ENCODE measurements around the gene DNAJA3.

Gene DNAJA3

DNA sequence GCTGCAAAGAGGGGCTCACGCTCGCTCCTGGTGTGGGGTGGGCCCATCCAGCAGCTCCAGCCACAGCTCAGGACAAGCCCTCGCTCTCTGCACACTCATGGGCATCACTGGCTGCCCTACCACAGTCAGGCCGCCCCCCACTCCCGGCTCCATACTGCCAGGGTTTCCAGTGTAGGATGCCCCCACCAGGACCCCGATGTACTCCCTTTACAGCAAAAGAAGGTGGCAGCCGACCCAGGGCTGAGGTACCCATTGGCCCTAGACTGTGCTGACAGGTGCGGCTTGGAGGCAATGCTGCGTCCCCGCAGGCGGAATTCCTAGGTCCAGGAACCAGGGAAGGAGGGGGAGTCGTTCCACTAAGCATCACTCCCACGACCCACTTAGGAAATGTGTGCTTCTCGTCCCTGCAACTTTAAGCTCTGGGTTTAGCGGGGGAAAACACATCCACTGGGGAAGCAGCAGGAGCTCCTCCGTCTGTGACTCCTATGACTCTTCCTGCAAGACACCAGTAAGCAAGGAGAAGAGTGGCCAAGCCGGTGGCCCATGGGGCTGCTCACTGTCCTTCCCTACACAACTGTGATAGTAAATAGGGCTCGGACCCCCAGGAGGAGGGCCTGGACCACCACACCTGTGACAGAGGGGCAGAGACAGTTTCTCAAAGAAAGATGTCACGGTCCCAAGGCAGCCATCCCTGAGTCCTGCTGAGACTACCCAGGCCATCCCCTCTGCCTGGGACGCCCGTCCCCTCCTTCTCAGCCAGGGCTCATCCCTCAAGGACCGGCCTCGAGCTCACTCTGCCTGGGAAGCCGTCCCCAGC is 22.3 kb upstream of the DNAJA3 start:
- no peak for DNase-seq (ENCODE audit: low read depth)
- H3K4me3 ChIP-seq (ENCODE audit: low read depth, low read length): no peak overlapping the region
- TF ChIP-seq, protein P1, sequence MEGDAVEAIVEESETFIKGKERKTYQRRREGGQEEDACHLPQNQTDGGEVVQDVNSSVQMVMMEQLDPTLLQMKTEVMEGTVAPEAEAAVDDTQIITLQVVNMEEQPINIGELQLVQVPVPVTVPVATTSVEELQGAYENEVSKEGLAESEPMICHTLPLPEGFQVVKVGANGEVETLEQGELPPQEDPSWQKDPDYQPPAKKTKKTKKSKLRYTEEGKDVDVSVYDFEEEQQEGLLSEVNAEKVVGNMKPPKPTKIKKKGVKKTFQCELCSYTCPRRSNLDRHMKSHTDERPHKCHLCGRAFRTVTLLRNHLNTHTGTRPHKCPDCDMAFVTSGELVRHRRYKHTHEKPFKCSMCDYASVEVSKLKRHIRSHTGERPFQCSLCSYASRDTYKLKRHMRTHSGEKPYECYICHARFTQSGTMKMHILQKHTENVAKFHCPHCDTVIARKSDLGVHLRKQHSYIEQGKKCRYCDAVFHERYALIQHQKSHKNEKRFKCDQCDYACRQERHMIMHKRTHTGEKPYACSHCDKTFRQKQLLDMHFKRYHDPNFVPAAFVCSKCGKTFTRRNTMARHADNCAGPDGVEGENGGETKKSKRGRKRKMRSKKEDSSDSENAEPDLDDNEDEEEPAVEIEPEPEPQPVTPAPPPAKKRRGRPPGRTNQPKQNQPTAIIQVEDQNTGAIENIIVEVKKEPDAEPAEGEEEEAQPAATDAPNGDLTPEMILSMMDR (IDR thresholded peaks at IDR 0.05; ENCODE audit: low read depth, low read length, missing control alignments): no peak

DNA sequence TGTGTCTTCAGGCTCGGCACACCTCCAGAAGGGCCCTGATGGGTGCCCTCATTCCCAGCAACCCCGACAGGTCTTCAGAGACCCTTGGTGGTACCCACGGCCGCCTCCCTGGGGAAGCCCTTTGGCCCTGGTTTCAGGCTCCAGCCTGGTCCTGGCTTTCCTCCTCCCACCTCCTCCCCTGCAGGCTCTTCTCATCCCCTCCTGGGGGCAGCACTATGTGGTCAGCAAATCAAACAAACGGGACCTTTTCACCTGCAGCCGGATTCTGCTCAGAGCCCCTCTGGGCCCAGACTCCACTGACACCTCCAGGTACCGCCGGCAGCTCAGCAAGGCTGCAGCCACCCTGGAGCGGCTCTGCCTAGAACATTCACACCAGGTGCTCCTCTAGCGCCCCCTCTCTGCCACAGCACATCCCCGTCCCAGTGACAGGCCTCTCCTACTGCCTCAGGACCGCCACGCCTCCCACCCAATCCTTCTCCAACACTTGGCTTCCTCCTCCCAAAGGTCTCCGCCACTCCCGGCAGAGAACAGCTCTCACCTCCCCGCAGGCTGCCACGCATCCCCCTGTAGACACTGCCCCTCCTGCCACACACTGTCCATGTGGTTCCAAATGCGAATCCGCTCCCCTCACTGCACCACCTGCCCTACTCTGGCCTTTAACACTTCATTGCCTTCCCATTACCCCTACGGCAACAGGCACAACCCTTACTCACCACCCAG is 21.3 kb upstream of the DNAJA3 start:
- DNase-seq (ENCODE audit: low read depth): no peak
- TF ChIP-seq, protein P1 (IDR thresholded peaks at IDR 0.05; ENCODE audit: low read depth, low read length, missing control alignments): peak; percentile 75
- H3K4me3 ChIP-seq (ENCODE audit: low read depth, low read length): no peak overlapping the region

DNA sequence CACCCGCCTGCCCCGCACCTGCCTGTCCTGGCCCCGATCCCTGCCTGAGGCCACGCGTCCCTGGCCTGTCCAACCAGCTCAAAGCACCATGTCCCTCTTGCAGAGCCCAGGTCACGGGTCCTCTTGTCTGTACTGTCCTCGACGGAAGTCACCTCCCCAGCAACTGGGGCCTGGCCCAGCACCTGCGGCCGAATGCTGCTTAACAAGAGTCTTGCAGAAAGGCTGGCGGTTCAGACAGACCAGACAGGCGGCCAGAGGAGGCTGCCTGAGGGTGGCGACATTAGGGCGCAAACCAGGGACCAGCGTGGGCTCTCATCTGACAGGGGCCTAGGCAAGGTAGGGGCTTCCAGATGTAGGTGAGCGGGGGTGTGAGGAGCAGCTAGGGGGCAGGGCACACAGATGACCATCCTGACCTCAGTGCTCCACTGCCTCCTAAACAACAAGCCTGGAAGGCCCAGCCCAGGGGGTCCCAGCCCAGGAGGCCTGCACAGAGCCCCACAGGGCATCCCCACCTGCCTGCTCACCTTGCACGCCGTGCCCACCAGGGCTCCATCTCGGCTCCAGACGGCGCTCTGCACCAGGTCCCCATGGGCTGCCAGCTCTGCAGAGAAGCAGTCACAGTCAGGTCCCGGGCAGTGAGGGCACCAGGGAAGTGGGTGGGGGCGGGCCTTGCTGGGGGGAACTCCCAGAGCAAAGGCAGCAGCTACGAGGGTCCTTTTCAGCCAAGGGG is 20.5 kb upstream of the DNAJA3 start:
- DNase-seq (ENCODE audit: low read depth): no peak
- TF ChIP-seq, protein P1 (IDR thresholded peaks at IDR 0.05; ENCODE audit: low read depth, low read length, missing control alignments): no peak
- no peak overlapping the region for H3K4me3 ChIP-seq (ENCODE audit: low read depth, low read length)

DNA sequence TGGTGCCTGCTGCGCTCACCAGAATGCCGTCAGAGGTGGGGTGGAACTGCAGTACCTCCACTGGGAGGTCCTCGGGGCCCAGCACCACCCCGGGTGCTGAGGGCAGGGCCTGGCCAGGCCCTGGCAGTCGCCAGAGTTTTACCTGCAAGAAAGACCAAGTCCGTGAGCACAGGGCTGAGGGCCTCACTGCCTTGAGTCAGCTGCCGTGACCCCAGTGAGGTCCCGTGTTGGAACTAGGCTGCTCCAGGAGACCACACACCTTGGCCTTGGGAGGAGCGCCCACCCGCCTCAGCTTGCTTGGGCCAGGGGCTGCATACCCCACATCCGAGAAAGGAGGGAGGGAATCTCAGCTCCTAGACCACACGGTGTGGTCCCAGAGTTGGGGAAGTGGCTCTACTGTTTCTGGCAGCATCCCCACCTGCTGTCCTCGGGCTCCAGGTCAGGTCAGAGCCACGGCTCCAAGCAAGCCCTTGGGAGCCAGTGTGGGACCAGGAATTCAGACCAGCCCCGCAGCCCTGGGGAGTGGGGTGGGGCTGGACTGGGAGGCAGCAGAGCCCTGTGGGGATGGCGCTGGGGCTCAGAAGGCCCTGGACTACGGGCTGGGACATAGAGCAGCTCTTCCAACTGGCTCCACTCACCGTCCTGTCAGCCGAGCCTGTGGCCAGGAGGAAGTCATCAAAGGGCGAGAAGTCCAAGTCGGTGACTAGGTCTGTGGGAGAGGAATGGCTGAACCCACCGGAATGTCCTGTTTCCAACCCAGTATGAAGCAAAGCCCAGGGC is 17.9 kb upstream of the DNAJA3 start:
- no peak overlapping the region for H3K4me3 ChIP-seq (ENCODE audit: low read depth, low read length)
- TF ChIP-seq, protein P1 (IDR thresholded peaks at IDR 0.05; ENCODE audit: low read depth, low read length, missing control alignments): no peak
- DNase-seq (ENCODE audit: low read depth): no peak

DNA sequence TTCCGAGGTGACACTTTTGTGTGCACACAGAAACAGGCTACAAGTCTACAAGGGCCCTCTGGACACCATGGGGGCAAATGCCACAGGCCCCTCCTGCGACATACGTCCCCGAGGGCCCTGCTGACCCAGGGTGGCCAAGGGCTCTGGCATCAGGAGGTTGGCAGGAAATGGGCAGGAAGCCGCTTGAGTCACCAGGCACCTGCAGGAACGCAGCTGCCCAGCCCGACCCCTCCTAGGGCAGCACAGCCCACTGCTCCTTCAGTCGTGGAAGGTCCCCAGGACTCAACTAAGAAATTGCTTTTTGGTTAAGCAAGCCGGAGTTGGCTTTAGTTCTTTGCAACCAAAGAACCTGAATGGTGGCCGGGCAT is 17.4 kb upstream of the DNAJA3 start:
- no peak for DNase-seq (ENCODE audit: low read depth)
- TF ChIP-seq, protein P1 (IDR thresholded peaks at IDR 0.05; ENCODE audit: low read depth, low read length, missing control alignments): no peak
- no peak overlapping the region for H3K4me3 ChIP-seq (ENCODE audit: low read depth, low read length)

DNA sequence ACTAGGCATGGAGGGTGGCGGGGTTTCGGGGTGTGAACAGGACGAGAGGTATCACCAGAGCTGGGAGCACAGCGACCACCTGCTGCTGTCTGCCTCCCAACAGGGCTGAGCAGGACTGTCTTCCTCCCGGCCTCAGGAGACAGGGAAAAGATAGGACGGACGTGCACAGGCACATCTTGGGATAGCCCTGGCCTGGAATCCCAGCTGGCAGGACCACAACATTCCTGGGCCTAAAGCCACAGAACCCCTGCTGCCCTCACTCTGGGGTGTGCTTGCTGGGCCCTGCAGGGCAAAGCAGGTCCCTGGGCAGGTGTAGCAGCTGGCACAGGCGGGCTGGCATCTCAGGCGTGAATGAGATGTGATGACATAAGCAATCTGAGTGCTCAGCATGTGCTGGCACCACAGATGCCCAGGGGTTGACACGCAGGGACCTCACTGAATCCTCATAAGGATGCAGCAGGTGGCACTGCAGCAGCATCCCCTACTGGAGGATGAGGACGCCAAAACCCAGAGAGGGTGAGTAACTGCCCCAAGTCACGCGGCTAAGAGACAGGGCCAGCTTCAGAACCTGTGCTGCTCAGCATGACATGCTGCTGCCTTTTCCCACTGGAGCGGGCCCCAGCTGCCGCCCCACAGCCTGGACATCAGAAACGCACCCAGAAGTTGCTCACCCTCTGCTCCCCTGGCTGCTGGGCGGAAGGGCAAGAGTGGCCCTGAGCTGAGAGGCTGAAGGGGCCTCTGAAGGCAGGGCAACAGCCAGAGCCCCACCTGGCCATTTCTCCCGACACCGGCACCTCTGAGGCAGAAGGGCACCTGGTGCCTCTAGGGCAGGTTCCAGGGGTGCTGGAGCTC is 16.4 kb upstream of the DNAJA3 start:
- DNase-seq (ENCODE audit: low read depth): no peak
- H3K4me3 ChIP-seq (ENCODE audit: low read depth, low read length): no peak overlapping the region
- TF ChIP-seq, protein P1 (IDR thresholded peaks at IDR 0.05; ENCODE audit: low read depth, low read length, missing control alignments): no peak

Measured in GM12864 (cell line).